HepG2 (cell line): ENCODE data around the gene TRPM5. TPM values are rescaled to one million over a fixed set of nuclear protein-coding genes. Genes with fewer than 3 reads are reported as not detected.
A peak's percentile ranks its signal among the peaks of the same experiment; 100 is the strongest.

Experiments
- ATAC-seq: fragments of 200-7000 bp; cut with Tn5 transposase; 3 replicates; pipeline ENCODE4 v1.9.1; 2020; ENCODE audit warnings: mild to moderate bottlenecking, moderate library complexity
- BruUV-seq: library from RNA; stranded (reverse); fragments of 400-500 nt; replicated peaks from 2 replicates; lab custom pipeline; 2021; lab: Mats Ljungman, UMichigan
- CTCF ChIA-PET: fragments of 300-600 bp; formaldehyde crosslinking; extraction: SDS; loops from one replicate; lab custom pipeline; 2021; ENCODE audit warnings: low total read pairs, inconsistent platforms, low intra/inter-chr PET ratio; lab: Yijun Ruan, JAX
- POLR2A ChIA-PET: fragments of 350-600 bp; sonication (Branson Sonifier 250); formaldehyde crosslinking; loops from one replicate; lab custom pipeline; 2020; ENCODE audit warnings: antibody characterized with exemption, inconsistent platforms; lab: Yijun Ruan, JAX
- DNase-seq: peaks from one replicate; pipeline ENCODE4 v3.0.0-alpha.2; 2015; ENCODE audit warnings: low spot score
- FAIRE-seq: peaks from 3 replicates; lab custom pipeline; 2011; peaks lifted over from hg19 to GRCh38; lab: Jason Lieb, UNC
- H2AFZ ChIP-seq: one replicate; pipeline ENCODE4 v1.6.1; 2011; ENCODE audit warnings: low read length, inconsistent platforms
- H3K27ac ChIP-seq: fragments of 300-600 bp; 3 replicates; pipeline ENCODE4 v1.8.0; 2011; ENCODE audit warnings: mixed run types, mild to moderate bottlenecking, mixed read lengths, low read length, inconsistent platforms; ENCODE audit not compliant: insufficient read depth; ENCODE audit errors: extremely low read length
- H3K27me3 ChIP-seq, 2 experiments: fragments of 200-600 bp in 1 of 2; 2 replicates in 1 of 2; 3 replicates in 1 of 2; pipeline versions ENCODE4 v1.6.0 to v1.8.0; 2011; ENCODE audit warnings: low read length in 2 of 2, mild to moderate bottlenecking in 2 of 2, moderate library complexity in 2 of 2, inconsistent platforms in 1 of 2; ENCODE audit not compliant: insufficient read depth in 2 of 2, control insufficient read depth in 1 of 2
- H3K36me3 ChIP-seq, 2 experiments: fragments of 200-600 bp in 1 of 2; replicated peaks in 1 of 2; 2 replicates in 1 of 2; 3 replicates in 1 of 2; pipeline versions ENCODE4 v1.5.1 to v1.8.0; 2011; ENCODE audit warnings: low read length in 2 of 2, inconsistent platforms in 1 of 2; ENCODE audit not compliant: insufficient read depth in 2 of 2, control insufficient read depth in 1 of 2
- H3K4me1 ChIP-seq: 2 replicates; pipeline ENCODE4 v1.5.1; 2012; ENCODE audit warnings: low read length, inconsistent platforms; ENCODE audit not compliant: insufficient read depth
- H3K4me2 ChIP-seq: 2 replicates; pipeline ENCODE4 v1.6.0; 2011; ENCODE audit warnings: low read depth, low read length, inconsistent platforms
- H3K4me3 ChIP-seq, 3 experiments: fragments of 200-600 bp in 1 of 3; sonication (generic), shearing (Covaris generic) in 1 of 3; replicated peaks in 1 of 3; 2 replicates each; pipeline ENCODE4 v1.5.1; 2011 to 2016; ENCODE audit warnings: low read length in 3 of 3, inconsistent platforms in 2 of 3, low read depth in 2 of 3, mild to moderate bottlenecking in 2 of 3, control low read depth in 1 of 3, mixed read lengths in 1 of 3; ENCODE audit not compliant: insufficient read depth in 1 of 3
- H3K79me2 ChIP-seq: one replicate; pipeline ENCODE4 v1.6.1; 2011; ENCODE audit warnings: low read length, inconsistent platforms; ENCODE audit not compliant: insufficient read depth
- H3K9ac ChIP-seq: 2 replicates; pipeline ENCODE4 v1.6.0; 2011; ENCODE audit warnings: mild to moderate bottlenecking, low read depth, low read length, inconsistent platforms; ENCODE audit not compliant: insufficient read depth
- H3K9me3 ChIP-seq: 2 replicates; pipeline ENCODE4 v1.5.1; 2012; ENCODE audit warnings: mild to moderate bottlenecking, low read length
- H4K20me1 ChIP-seq: 2 replicates; pipeline ENCODE4 v1.6.0; 2011; ENCODE audit warnings: inconsistent platforms, mild to moderate bottlenecking, low read length, moderate library complexity; ENCODE audit not compliant: insufficient read depth
- KDM5B ChIP-seq: sonication (generic); formaldehyde crosslinking; IDR thresholded peaks from 2 replicates; pipeline ENCODE4 v1.4.0; 2020; ENCODE audit warnings: missing genetic modification reagents, mild to moderate bottlenecking, borderline replicate concordance
- ZNF121 ChIP-seq: sonication (generic); formaldehyde crosslinking; IDR thresholded peaks from 2 replicates; pipeline ENCODE4 v1.5.0; 2020; ENCODE audit warnings: mild to moderate bottlenecking, missing genetic modification reagents
- ZNF205 ChIP-seq: IDR thresholded peaks from 2 replicates; pipeline ENCODE4 v1.6.1; 2018; ENCODE audit warnings: missing biosample characterization, missing genetic modification reagents
- ZNF30 ChIP-seq: sonication (generic); formaldehyde crosslinking; IDR thresholded peaks from 2 replicates; pipeline ENCODE4 v1.5.0; 2020; ENCODE audit warnings: mild to moderate bottlenecking, missing genetic modification reagents
- ZNF33B ChIP-seq: sonication (generic); formaldehyde crosslinking; IDR thresholded peaks from 2 replicates; pipeline ENCODE4 v1.5.1; 2020; ENCODE audit warnings: mild to moderate bottlenecking, missing genetic modification reagents
- ZNF768 ChIP-seq: sonication (generic); formaldehyde crosslinking; IDR thresholded peaks from 2 replicates; pipeline ENCODE4 v1.4.0; 2020; ENCODE audit warnings: missing genetic modification reagents
- WGBS: methylation state at CpG from one replicate; pipeline ENCODE4 v1.1.6; 2017; ENCODE audit warnings: low lambda C conversion rate; 5-methylcytosine and 5-hydroxymethylcytosine counted together
- in situ Hi-C: cut with HindIII; loops from 2 replicates; pipeline ENCODE4 v1.10.0; 2017; ENCODE audit warnings: low pct_unique_long_range_greater_than_20kb; ENCODE audit not compliant: extremely low pct_ligation_motif_present
- intact Hi-C: fragments of 100-400 bp; cut with micrococcal nuclease; formaldehyde crosslinking; loops from one replicate; pipeline ENCODE4 v1.10.0; 2022; ENCODE audit not compliant: unreplicated experiment
- polyA plus RNA-seq, 8 experiments: library from polyadenylated mRNA; depleted of rRNA in 3 of 8; stranded (reverse) in 7 of 8; unstranded in 1 of 8; fragments of >200 nt; fragmentation: Illumina TruSeq in 4 of 8; extraction: Trizol in 4 of 8; gene quantifications; 2 replicates each; pipeline versions ENCODE4 v1.2.1 to v1.2.3, GENCODE V29; 2011 to 2016; ENCODE audit warnings: low read depth in 4 of 8, missing spikeins in 1 of 8, mixed read lengths in 1 of 8; ENCODE audit not compliant: insufficient read depth in 1 of 8
- total RNA-seq, 5 experiments: library from RNA; depleted of rRNA; stranded (reverse); fragments of >200 nt; fragmentation: Illumina TruSeq; extraction: Trizol; gene quantifications; 2 replicates each; pipeline ENCODE4 v1.2.3, GENCODE V29; 2016; ENCODE audit warnings: low read depth in 1 of 5
- TF ChIP-seq, protein P1 (sequence below): IDR thresholded peaks from 2 replicates; pipeline ENCODE4 v1.6.1; 2012; ENCODE audit warnings: inconsistent platforms
- TF ChIP-seq, protein P2 (sequence below): sonication (generic); formaldehyde crosslinking; conservative IDR thresholded peaks from 2 replicates; pipeline ENCODE4 v1.5.0; 2020; ENCODE audit warnings: missing genetic modification reagents
- TF ChIP-seq, protein P3 (sequence below): sonication (generic); formaldehyde crosslinking; IDR thresholded peaks from 2 replicates; pipeline ENCODE4 v1.5.1; 2020; ENCODE audit warnings: mild to moderate bottlenecking, missing genetic modification reagents, moderate library complexity
- TF ChIP-seq, protein P4 (sequence below): IDR thresholded peaks from 2 replicates; pipeline ENCODE4 v1.6.1; 2016
- TF ChIP-seq, protein P5 (sequence below): sonication (generic); formaldehyde crosslinking; IDR thresholded peaks from 2 replicates; pipeline ENCODE4 v1.8.0; 2022; ENCODE audit warnings: missing genetic modification reagents, mild to moderate bottlenecking, borderline replicate concordance
- TF ChIP-seq, protein P6 (sequence below): sonication (generic); formaldehyde crosslinking; IDR thresholded peaks from 2 replicates; pipeline ENCODE4 v1.4.0; 2020; ENCODE audit warnings: low read depth, mild to moderate bottlenecking, missing genetic modification reagents

TRPM5 gene
- total and polyA plus RNA-seq, 2 of the 13 experiments (the other 11 are each of a cell fraction or from before 2014, with no cell fraction given): 0.12 TPM; not detected in 1

DNA sequence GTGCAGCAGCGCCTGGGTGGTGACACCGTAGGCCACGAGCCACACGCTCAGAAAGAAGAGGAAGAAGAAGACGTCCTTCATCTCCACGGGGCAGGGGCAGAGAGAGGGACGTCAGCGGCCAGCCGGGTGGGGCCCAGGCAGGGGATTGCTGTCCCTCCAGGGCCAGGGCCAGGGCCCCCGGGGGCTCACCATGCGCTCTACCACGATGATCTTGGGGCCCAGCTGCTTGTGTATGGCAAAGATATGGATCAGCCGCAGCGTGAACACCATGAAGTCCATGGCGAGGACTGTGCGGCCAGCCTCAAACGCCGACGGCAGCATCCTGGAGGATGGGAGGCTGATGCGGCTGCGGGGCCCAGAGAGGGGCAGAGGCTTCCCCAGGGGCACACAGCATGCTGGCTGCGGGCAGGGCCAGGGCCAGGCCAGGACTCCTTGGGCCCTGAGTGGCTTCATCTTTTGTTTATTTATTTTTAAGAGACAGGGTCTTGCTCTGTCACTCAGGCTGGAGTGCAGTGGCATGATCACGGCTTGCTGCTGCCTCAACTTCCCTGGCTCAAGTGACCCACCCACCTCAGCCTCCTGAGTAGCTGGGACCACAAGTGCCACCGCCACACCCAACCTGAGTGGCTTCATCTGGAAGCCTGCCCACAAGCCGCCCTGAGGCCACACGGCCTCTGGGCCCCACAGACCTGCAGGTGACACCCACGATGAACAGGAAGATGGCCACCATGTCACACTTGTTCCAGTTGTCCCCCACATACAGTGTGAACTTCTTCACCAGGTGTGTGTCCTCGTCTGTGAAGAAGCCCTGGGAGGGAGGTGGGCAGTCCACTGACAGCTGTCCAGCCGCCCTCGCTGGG is 32.6 kb downstream of the TRPM5 start:
- FAIRE-seq: no peak
- CTCF ChIA-PET: no interaction called here
- POLR2A ChIA-PET: interaction anchor here (5.7 kb wide), 1 partner anchor 11 kb away, joined by 49 read pairs; the partner anchor contains the start of gene TSSC4
- intact Hi-C loops: no loop called here
- Histone ChIP-seq H3K4me2 (0 out of 2 replicates have a peak overlapping the region, but pooled peaks have one; percentile 5), H3K9me3 (no peaks in the 10 kb centered on the region), H3K27ac (no peak overlapping the region), H4K20me1 (no peaks in the 10 kb centered on the region), H3K9ac (peak overlapping the region; percentile 11; the same call in 1 of the 2 replicates), H3K27me3 (no peaks in the 10 kb centered on the region; a peak in 1 of 5 replicates), H3K4me1 (peaks cover 58% of the 10 kb centered on the region), H3K79me2 (no peaks in the 10 kb centered on the region), H2AFZ (no peak overlapping the region), H3K4me3 (no peak overlapping the region), H3K36me3 (no peaks in the 10 kb centered on the region)
- BruUV-seq: no TSS peak
- in situ Hi-C loops: no loop called here
- 90% methylated on average over 23 of the region's 30 CpGs for WGBS
- DNase-seq: no peak
- ATAC-seq: no peak
- 0 out of 2 replicates have a peak, but pooled peaks have one; percentile 10 for TF ChIP-seq ZNF33B (CRISPR knock-in tag)
- TF ChIP-seq ZNF30: 0 out of 2 replicates have a peak, but pooled peaks have one; percentile 50
- peak; percentile 13; the same call in 1 of the 2 replicates for TF ChIP-seq KDM5B (CRISPR knock-in tag)
- peak; percentile 98 for TF ChIP-seq ZNF768 (CRISPR knock-in tag)
- TF ChIP-seq, protein P1, sequence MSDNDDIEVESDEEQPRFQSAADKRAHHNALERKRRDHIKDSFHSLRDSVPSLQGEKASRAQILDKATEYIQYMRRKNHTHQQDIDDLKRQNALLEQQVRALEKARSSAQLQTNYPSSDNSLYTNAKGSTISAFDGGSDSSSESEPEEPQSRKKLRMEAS: 0 out of 2 replicates have a peak, but pooled peaks have one; percentile 12
- TF ChIP-seq, protein P2, sequence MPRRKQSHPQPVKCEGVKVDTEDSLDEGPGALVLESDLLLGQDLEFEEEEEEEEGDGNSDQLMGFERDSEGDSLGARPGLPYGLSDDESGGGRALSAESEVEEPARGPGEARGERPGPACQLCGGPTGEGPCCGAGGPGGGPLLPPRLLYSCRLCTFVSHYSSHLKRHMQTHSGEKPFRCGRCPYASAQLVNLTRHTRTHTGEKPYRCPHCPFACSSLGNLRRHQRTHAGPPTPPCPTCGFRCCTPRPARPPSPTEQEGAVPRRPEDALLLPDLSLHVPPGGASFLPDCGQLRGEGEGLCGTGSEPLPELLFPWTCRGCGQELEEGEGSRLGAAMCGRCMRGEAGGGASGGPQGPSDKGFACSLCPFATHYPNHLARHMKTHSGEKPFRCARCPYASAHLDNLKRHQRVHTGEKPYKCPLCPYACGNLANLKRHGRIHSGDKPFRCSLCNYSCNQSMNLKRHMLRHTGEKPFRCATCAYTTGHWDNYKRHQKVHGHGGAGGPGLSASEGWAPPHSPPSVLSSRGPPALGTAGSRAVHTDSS (CRISPR knock-in tag): no peak
- TF ChIP-seq, protein P3, sequence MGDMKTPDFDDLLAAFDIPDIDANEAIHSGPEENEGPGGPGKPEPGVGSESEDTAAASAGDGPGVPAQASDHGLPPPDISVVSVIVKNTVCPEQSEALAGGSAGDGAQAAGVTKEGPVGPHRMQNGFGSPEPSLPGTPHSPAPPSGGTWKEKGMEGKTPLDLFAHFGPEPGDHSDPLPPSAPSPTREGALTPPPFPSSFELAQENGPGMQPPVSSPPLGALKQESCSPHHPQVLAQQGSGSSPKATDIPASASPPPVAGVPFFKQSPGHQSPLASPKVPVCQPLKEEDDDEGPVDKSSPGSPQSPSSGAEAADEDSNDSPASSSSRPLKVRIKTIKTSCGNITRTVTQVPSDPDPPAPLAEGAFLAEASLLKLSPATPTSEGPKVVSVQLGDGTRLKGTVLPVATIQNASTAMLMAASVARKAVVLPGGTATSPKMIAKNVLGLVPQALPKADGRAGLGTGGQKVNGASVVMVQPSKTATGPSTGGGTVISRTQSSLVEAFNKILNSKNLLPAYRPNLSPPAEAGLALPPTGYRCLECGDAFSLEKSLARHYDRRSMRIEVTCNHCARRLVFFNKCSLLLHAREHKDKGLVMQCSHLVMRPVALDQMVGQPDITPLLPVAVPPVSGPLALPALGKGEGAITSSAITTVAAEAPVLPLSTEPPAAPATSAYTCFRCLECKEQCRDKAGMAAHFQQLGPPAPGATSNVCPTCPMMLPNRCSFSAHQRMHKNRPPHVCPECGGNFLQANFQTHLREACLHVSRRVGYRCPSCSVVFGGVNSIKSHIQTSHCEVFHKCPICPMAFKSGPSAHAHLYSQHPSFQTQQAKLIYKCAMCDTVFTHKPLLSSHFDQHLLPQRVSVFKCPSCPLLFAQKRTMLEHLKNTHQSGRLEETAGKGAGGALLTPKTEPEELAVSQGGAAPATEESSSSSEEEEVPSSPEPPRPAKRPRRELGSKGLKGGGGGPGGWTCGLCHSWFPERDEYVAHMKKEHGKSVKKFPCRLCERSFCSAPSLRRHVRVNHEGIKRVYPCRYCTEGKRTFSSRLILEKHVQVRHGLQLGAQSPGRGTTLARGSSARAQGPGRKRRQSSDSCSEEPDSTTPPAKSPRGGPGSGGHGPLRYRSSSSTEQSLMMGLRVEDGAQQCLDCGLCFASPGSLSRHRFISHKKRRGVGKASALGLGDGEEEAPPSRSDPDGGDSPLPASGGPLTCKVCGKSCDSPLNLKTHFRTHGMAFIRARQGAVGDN (CRISPR knock-in tag): no peak
- TF ChIP-seq, protein P4, sequence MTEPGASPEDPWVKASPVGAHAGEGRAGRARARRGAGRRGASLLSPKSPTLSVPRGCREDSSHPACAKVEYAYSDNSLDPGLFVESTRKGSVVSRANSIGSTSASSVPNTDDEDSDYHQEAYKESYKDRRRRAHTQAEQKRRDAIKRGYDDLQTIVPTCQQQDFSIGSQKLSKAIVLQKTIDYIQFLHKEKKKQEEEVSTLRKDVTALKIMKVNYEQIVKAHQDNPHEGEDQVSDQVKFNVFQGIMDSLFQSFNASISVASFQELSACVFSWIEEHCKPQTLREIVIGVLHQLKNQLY (CRISPR knock-in tag): no peak
- TF ChIP-seq, protein P5, sequence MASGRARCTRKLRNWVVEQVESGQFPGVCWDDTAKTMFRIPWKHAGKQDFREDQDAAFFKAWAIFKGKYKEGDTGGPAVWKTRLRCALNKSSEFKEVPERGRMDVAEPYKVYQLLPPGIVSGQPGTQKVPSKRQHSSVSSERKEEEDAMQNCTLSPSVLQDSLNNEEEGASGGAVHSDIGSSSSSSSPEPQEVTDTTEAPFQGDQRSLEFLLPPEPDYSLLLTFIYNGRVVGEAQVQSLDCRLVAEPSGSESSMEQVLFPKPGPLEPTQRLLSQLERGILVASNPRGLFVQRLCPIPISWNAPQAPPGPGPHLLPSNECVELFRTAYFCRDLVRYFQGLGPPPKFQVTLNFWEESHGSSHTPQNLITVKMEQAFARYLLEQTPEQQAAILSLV: 0 out of 2 replicates have a peak, but pooled peaks have one; percentile 20
- no peak for TF ChIP-seq ZNF205 (CRISPR knock-in tag)
- TF ChIP-seq, protein P6, sequence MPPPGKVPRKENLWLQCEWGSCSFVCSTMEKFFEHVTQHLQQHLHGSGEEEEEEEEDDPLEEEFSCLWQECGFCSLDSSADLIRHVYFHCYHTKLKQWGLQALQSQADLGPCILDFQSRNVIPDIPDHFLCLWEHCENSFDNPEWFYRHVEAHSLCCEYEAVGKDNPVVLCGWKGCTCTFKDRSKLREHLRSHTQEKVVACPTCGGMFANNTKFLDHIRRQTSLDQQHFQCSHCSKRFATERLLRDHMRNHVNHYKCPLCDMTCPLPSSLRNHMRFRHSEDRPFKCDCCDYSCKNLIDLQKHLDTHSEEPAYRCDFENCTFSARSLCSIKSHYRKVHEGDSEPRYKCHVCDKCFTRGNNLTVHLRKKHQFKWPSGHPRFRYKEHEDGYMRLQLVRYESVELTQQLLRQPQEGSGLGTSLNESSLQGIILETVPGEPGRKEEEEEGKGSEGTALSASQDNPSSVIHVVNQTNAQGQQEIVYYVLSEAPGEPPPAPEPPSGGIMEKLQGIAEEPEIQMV: 0 out of 2 replicates have a peak, but pooled peaks have one; percentile 20
- TF ChIP-seq ZNF121 (CRISPR knock-in tag): no peak
